HG02571 (cell line): ENCODE data around the gene ZNHIT1.
"Not testable (repeated sequence)": the region's sequence is repeated elsewhere in the genome, so short reads cannot be mapped to it uniquely, and the experiment has no call there.

Experiments
- ATAC-seq: cut with Tn5 transposase; IDR thresholded peaks from one replicate; pipeline ENCODE4 v1.9.1; 2021; ENCODE audit warnings: mild to moderate bottlenecking, moderate library complexity; ENCODE audit not compliant: unreplicated experiment

The ZNHIT1 gene

GRCh38 chr7:101186844-101187428, 31.0 kb upstream of the ZNHIT1 start:
- ATAC-seq: no peak

- ATAC-seq: no peak
Measured at GRCh38 chr7:101189109-101189508, 28.9 kb upstream of the ZNHIT1 start.

GRCh38 chr7:101195884-101196283, 22.1 kb upstream of the ZNHIT1 start:
- no peak for ATAC-seq

- no peak for ATAC-seq
Measured at GRCh38 chr7:101197991-101198390, 20.0 kb upstream of the ZNHIT1 start.

GRCh38 chr7:101198476-101198875, 19.5 kb upstream of the ZNHIT1 start:
- ATAC-seq: no peak

GRCh38 chr7:101199522-101199921, 18.4 kb upstream of the ZNHIT1 start:
- not testable (repeated sequence) for ATAC-seq

GRCh38 chr7:101200504-101200861, 17.5 kb upstream of the ZNHIT1 start:
- no peak for ATAC-seq

GRCh38 chr7:101200862-101201599, 16.9 kb upstream of the ZNHIT1 start, which contains the start of gene MOGAT3:
Gene MOGAT3, minus strand, starts transcription at chr7:101201036. Its CDS starts 182 bp downstream, at chr7:101200854.
- no peak for ATAC-seq

GRCh38 chr7:101201695-101202602, 16.0 kb upstream of the ZNHIT1 start:
- ATAC-seq: no peak

GRCh38 chr7:101202603-101202918, 15.4 kb upstream of the ZNHIT1 start:
- no peak for ATAC-seq

- not testable (repeated sequence) for ATAC-seq
Measured at GRCh38 chr7:101203740-101204738, 13.9 kb upstream of the ZNHIT1 start.

- ATAC-seq: no peak
Measured at GRCh38 chr7:101205901-101206664, 11.9 kb upstream of the ZNHIT1 start.

GRCh38 chr7:101206665-101207042, 11.3 kb upstream of the ZNHIT1 start:
- no peak for ATAC-seq

GRCh38 chr7:101207459-101207858, 10.5 kb upstream of the ZNHIT1 start:
- no peak for ATAC-seq

- no peak for ATAC-seq
Measured at GRCh38 chr7:101208794-101209193, 9.2 kb upstream of the ZNHIT1 start.

GRCh38 chr7:101210143-101210542, 7.8 kb upstream of the ZNHIT1 start:
- no peak for ATAC-seq

GRCh38 chr7:101211501-101211900, 6.5 kb upstream of the ZNHIT1 start:
- ATAC-seq: no peak

- no peak for ATAC-seq
Measured at GRCh38 chr7:101212014-101212413, 6.0 kb upstream of the ZNHIT1 start.

GRCh38 chr7:101216001-101216859, 1.7 kb upstream of the ZNHIT1 start:
- ATAC-seq: no peak
